ENCODE measurements around the gene CTSE. TPM values are rescaled to one million over a fixed set of nuclear protein-coding genes. Genes with fewer than 3 reads are reported as not detected.

Gene CTSE
- total and polyA plus RNA-seq, 2 of the 8 experiments (the other 6 are each of a cell fraction or from before 2014, with no cell fraction given): 0.03 TPM; not detected in 1

GRCh38 chr1:205980237-205980870 is 43.3 kb downstream of the CTSE start:
- no peak overlapping the region for H3K18ac ChIP-seq (ENCODE audit: extremely low read depth, low read length)
- no peak overlapping the region for H3K4ac ChIP-seq (replicated peaks; ENCODE audit: insufficient read length, low read depth, low read length)
- H4K5ac ChIP-seq (ENCODE audit: insufficient read length, low read depth, low read length): no peak overlapping the region
- WGBS, 2 experiments (ENCODE audit: extremely low coverage in 1 of 2, insufficient coverage in 1 of 2, insufficient read length in 1 of 2, insufficient replicate concordance in 2 of 2, low coverage in 1 of 2, low lambda C conversion rate in 2 of 2, missing lambda C conversion rate in 1 of 2): 93% methylated on average over 3 of the region's 3 CpGs; no CpG with 5 or more reads in 1 of the 2 experiments
- FAIRE-seq (no peak), DNase-seq (ENCODE audit: low read depth in 1 of 2, low spot score in 2 of 2) (no peak)
- no peak overlapping the region for H3K4me2 ChIP-seq (ENCODE audit: insufficient read depth in 1 of 2, low read depth in 2 of 2, low read length in 2 of 2)
- H2BK20ac ChIP-seq (ENCODE audit: low read length): no peak overlapping the region
- no peak overlapping the region for H4K91ac ChIP-seq (replicated peaks; ENCODE audit: insufficient read length, low read length)
- no peaks in the 10 kb centered on the region for H3K9me3 ChIP-seq (ENCODE audit: insufficient read depth in 2 of 2, low read depth in 1 of 2, low read length in 1 of 2)
- H2AK5ac ChIP-seq (ENCODE audit: low read depth, low read length): no peak overlapping the region
- no peaks in the 10 kb centered on the region for H3K27me3 ChIP-seq (replicated peaks in 1 of 4; ENCODE audit: control insufficient read depth in 3 of 4, extremely low read depth in 1 of 4, insufficient read depth in 3 of 4, low read length in 3 of 4)
- H3K56ac ChIP-seq (replicated peaks; ENCODE audit: insufficient read length, low read depth, low read length): no peak overlapping the region
- H3K4me3 ChIP-seq (ENCODE audit: extremely low read depth in 1 of 4, insufficient read depth in 2 of 4, low read depth in 3 of 4, low read length in 4 of 4): no peak overlapping the region
- TF ChIP-seq KDM1A (IDR thresholded peaks at IDR 0.05; ENCODE audit: borderline replicate concordance, low read length) (no peak), PHF8 (conservative IDR thresholded peaks at IDR 0.05; ENCODE audit: low read depth, low read length) (no peak), NANOG (IDR thresholded peaks at IDR 0.05; ENCODE audit: insufficient read depth, low read depth, low read length, poor library complexity, severe bottlenecking) (no peak)
- TF ChIP-seq, protein P1, sequence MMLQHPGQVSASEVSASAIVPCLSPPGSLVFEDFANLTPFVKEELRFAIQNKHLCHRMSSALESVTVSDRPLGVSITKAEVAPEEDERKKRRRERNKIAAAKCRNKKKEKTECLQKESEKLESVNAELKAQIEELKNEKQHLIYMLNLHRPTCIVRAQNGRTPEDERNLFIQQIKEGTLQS (IDR thresholded peaks at IDR 0.05; ENCODE audit: insufficient read depth, low read depth, low read length): no peak
- H3K23ac ChIP-seq (ENCODE audit: insufficient read length): no peak overlapping the region
- no peaks in the 10 kb centered on the region for H3K79me2 ChIP-seq (ENCODE audit: control insufficient read depth in 1 of 2, insufficient read depth in 2 of 2, low read length in 2 of 2)
- no peak overlapping the region for H2BK120ac ChIP-seq (replicated peaks; ENCODE audit: low read depth, low read length)
- no peak overlapping the region for H2BK12ac ChIP-seq (ENCODE audit: low read depth, low read length)
- H4K20me1 ChIP-seq (replicated peaks in 1 of 2; ENCODE audit: control insufficient read depth in 1 of 2, insufficient read depth in 2 of 2, low read length in 2 of 2): no peaks in the 10 kb centered on the region
- H3K9ac ChIP-seq (replicated peaks in 1 of 4; ENCODE audit: extremely low read depth in 1 of 4, low read depth in 3 of 4, low read length in 3 of 4): no peak overlapping the region
- H2AFZ ChIP-seq (ENCODE audit: low read length): no peak overlapping the region
- H3K23me2 ChIP-seq (ENCODE audit: low read depth, low read length): no peaks in the 10 kb centered on the region
- no peaks in the 10 kb centered on the region for H3K79me1 ChIP-seq (ENCODE audit: low read depth, low read length)
- no peak overlapping the region for H3K27ac ChIP-seq (ENCODE audit: low read depth, low read length)
- no peak overlapping the region for H2BK5ac ChIP-seq (ENCODE audit: low read depth, low read length)
- no peaks in the 10 kb centered on the region for H3K36me3 ChIP-seq (ENCODE audit: control insufficient read depth in 2 of 4, insufficient read depth in 4 of 4, low read length in 3 of 4)
- no peaks in the 10 kb centered on the region; a peak in 1 of 7 replicates for H3K4me1 ChIP-seq (replicated peaks in 1 of 4; ENCODE audit: control insufficient read depth in 3 of 4, insufficient read depth in 4 of 4, low read length in 3 of 4)
- no peak overlapping the region for H4K8ac ChIP-seq (ENCODE audit: extremely low read depth, insufficient read depth, low read length)
- ChIA-PET CTCF (ENCODE audit: partially characterized antibody) (interaction anchor here (0.6 to 13.6 kb wide), 12 partner anchors 9 to 188 kb away, joined by 3 to 394 read pairs (median 4); no protein-coding TSS in a partner anchor), POLR2A (ENCODE audit: partially characterized antibody) (no interaction called here)
- no peak overlapping the region for H2BK15ac ChIP-seq (ENCODE audit: low read length)
- H3K14ac ChIP-seq (ENCODE audit: insufficient read length): no peak overlapping the region

Measured in H1 (cell line).